H1 (cell line): Measurements from ENCODE around the gene AFAP1L1. TPM values are rescaled to one million over a fixed set of nuclear protein-coding genes. Genes with fewer than 3 reads are reported as not detected.

Experiments used
- CTCF ChIA-PET: fragments of 300-600 bp; sonication (Branson Sonifier 250); formaldehyde crosslinking; loops from one replicate; lab custom pipeline; 2021; ENCODE audit not compliant: partially characterized antibody; lab: Charles Lee
- POLR2A ChIA-PET: fragments of 300-600 bp; sonication (Branson Sonifier 250); formaldehyde crosslinking; loops from one replicate; lab custom pipeline; 2021; ENCODE audit warnings: inconsistent platforms; ENCODE audit not compliant: partially characterized antibody; lab: Charles Lee
- DNase-seq, 2 experiments: peaks; one replicate each; pipeline versions ENCODE4 v3.0.0 to v3.0.0-alpha.2; 2010 to 2022; ENCODE audit warnings: low spot score in 2 of 2, low read depth in 1 of 2, mixed read lengths in 1 of 2
- FAIRE-seq: peaks from 2 replicates; lab custom pipeline; 2011; peaks lifted over from hg19 to GRCh38; lab: Jason Lieb, UNC
- H2AFZ ChIP-seq: 2 replicates; pipeline ENCODE4 v1.8.1; 2012; ENCODE audit warnings: low read length, inconsistent platforms
- H2AK5ac ChIP-seq: 2 replicates; pipeline ENCODE4 v1.6.1; 2013; ENCODE audit warnings: low read depth, low read length
- H2BK120ac ChIP-seq: replicated peaks from 2 replicates; pipeline ENCODE3; 2013; ENCODE audit warnings: low read depth, low read length, inconsistent platforms
- H2BK12ac ChIP-seq: 2 replicates; pipeline ENCODE4 v1.6.1; 2013; ENCODE audit warnings: low read depth, low read length
- H2BK15ac ChIP-seq: 2 replicates; pipeline ENCODE4 v1.6.1; 2013; ENCODE audit warnings: low read length
- H2BK20ac ChIP-seq: 2 replicates; pipeline ENCODE4 v1.6.1; 2013; ENCODE audit warnings: low read length
- H2BK5ac ChIP-seq: 2 replicates; pipeline ENCODE4 v1.6.1; 2013; ENCODE audit warnings: low read depth, low read length
- H3K14ac ChIP-seq: 2 replicates; pipeline ENCODE4 v1.6.1; 2013; ENCODE audit warnings: inconsistent platforms; ENCODE audit not compliant: insufficient read length
- H3K18ac ChIP-seq: 2 replicates; pipeline ENCODE4 v1.6.1; 2013; ENCODE audit warnings: low read length; ENCODE audit errors: extremely low read depth
- H3K23ac ChIP-seq: 2 replicates; pipeline ENCODE4 v1.6.1; 2013; ENCODE audit warnings: inconsistent platforms; ENCODE audit not compliant: insufficient read length
- H3K23me2 ChIP-seq: 2 replicates; pipeline ENCODE4 v1.6.1; 2013; ENCODE audit warnings: low read depth, low read length
- H3K27ac ChIP-seq: 2 replicates; pipeline ENCODE4 v1.6.1; 2011; ENCODE audit warnings: low read depth, low read length, inconsistent platforms
- H3K27me3 ChIP-seq, 4 experiments: replicated peaks in 1 of 4; 1 replicate in 1 of 4; 2 replicates in 3 of 4; pipeline versions ENCODE4 v1.6.1 to v1.8.1; 2011 to 2013; ENCODE audit warnings: low read length in 3 of 4, mild to moderate bottlenecking in 3 of 4, inconsistent platforms in 2 of 4, mixed read lengths in 2 of 4, moderate library complexity in 1 of 4; ENCODE audit not compliant: control insufficient read depth in 3 of 4, insufficient read depth in 3 of 4; ENCODE audit errors: extremely low read depth in 1 of 4
- H3K36me3 ChIP-seq, 4 experiments: 2 replicates each; pipeline versions ENCODE4 v1.6.1 to v1.8.1; 2011 to 2013; ENCODE audit warnings: mild to moderate bottlenecking in 4 of 4, low read length in 3 of 4, moderate library complexity in 2 of 4, control low read depth in 1 of 4, inconsistent platforms in 1 of 4; ENCODE audit not compliant: insufficient read depth in 4 of 4, control insufficient read depth in 2 of 4
- H3K4ac ChIP-seq: replicated peaks from 2 replicates; pipeline ENCODE3; 2013; ENCODE audit warnings: low read length, low read depth, mixed read lengths, inconsistent platforms; ENCODE audit not compliant: insufficient read length
- H3K4me1 ChIP-seq, 4 experiments: replicated peaks in 1 of 4; 1 replicate in 1 of 4; 2 replicates in 3 of 4; pipeline versions ENCODE4 v1.6.1 to v1.8.1; 2011 to 2013; ENCODE audit warnings: low read length in 3 of 4, inconsistent platforms in 2 of 4, mixed read lengths in 1 of 4; ENCODE audit not compliant: insufficient read depth in 4 of 4, control insufficient read depth in 3 of 4
- H3K4me2 ChIP-seq, 2 experiments: 2 replicates each; pipeline versions ENCODE4 v1.6.1 to v1.8.1; 2011 to 2013; ENCODE audit warnings: low read depth in 2 of 2, low read length in 2 of 2, control low read depth in 1 of 2, inconsistent platforms in 1 of 2, mild to moderate bottlenecking in 1 of 2; ENCODE audit not compliant: insufficient read depth in 1 of 2
- H3K4me3 ChIP-seq, 4 experiments: fragments of 200-600, 300-600 bp in 1 of 4; sonication (generic), shearing (Covaris generic), sonication (Bioruptor Twin) in 1 of 4; 2 replicates each; pipeline versions ENCODE4 v1.5.1 to v1.8.1; 2011 to 2016; ENCODE audit warnings: low read length in 4 of 4, low read depth in 3 of 4, control low read depth in 2 of 4, inconsistent platforms in 2 of 4, mild to moderate bottlenecking in 2 of 4, mixed read lengths in 1 of 4, moderate library complexity in 1 of 4; ENCODE audit not compliant: insufficient read depth in 2 of 4; ENCODE audit errors: extremely low read depth in 1 of 4
- H3K56ac ChIP-seq: replicated peaks from 2 replicates; pipeline ENCODE3; 2013; ENCODE audit warnings: low read depth, mild to moderate bottlenecking, mixed read lengths, low read length, inconsistent platforms; ENCODE audit not compliant: insufficient read length
- H3K79me1 ChIP-seq: 2 replicates; pipeline ENCODE4 v1.6.1; 2013; ENCODE audit warnings: low read depth, low read length, control low read depth
- H3K79me2 ChIP-seq, 2 experiments: 2 replicates each; pipeline versions ENCODE4 v1.6.1 to v1.8.1; 2012 to 2013; ENCODE audit warnings: low read length in 2 of 2, mild to moderate bottlenecking in 2 of 2, inconsistent platforms in 1 of 2; ENCODE audit not compliant: insufficient read depth in 2 of 2, control insufficient read depth in 1 of 2
- H3K9ac ChIP-seq, 4 experiments: replicated peaks in 1 of 4; 1 replicate in 1 of 4; 2 replicates in 3 of 4; pipeline versions ENCODE4 v1.6.1 to v1.8.1; 2011 to 2013; ENCODE audit warnings: low read depth in 3 of 4, low read length in 3 of 4, control low read depth in 2 of 4, mild to moderate bottlenecking in 2 of 4, moderate library complexity in 2 of 4, inconsistent platforms in 1 of 4; ENCODE audit errors: extremely low read depth in 1 of 4
- H3K9me3 ChIP-seq, 2 experiments: 2 replicates each; pipeline versions ENCODE4 v1.6.1 to v1.8.1; 2012 to 2013; ENCODE audit warnings: mild to moderate bottlenecking in 2 of 2, moderate library complexity in 2 of 2, control low read depth in 1 of 2, inconsistent platforms in 1 of 2, low read depth in 1 of 2, low read length in 1 of 2, mixed read lengths in 1 of 2; ENCODE audit not compliant: insufficient read depth in 2 of 2
- H4K20me1 ChIP-seq, 2 experiments: replicated peaks in 1 of 2; 2 replicates each; pipeline versions ENCODE3 to v1.8.1; 2011 to 2013; ENCODE audit warnings: inconsistent platforms in 2 of 2, low read length in 2 of 2, mild to moderate bottlenecking in 1 of 2; ENCODE audit not compliant: insufficient read depth in 2 of 2, control insufficient read depth in 1 of 2
- H4K5ac ChIP-seq: 2 replicates; pipeline ENCODE4 v1.6.1; 2013; ENCODE audit warnings: low read length, low read depth, mixed read lengths, inconsistent platforms; ENCODE audit not compliant: insufficient read length
- H4K8ac ChIP-seq: 2 replicates; pipeline ENCODE4 v1.8.0; 2013; ENCODE audit warnings: mild to moderate bottlenecking, moderate library complexity, low read length, inconsistent platforms; ENCODE audit not compliant: insufficient read depth; ENCODE audit errors: extremely low read depth
- H4K91ac ChIP-seq: replicated peaks from 2 replicates; pipeline ENCODE3; 2013; ENCODE audit warnings: low read length, mixed read lengths, inconsistent platforms; ENCODE audit not compliant: insufficient read length
- BACH1 ChIP-seq: IDR thresholded peaks from 2 replicates; pipeline ENCODE4 v1.6.1; 2012; ENCODE audit warnings: low read length, improper control_type of control experiment
- CEBPB ChIP-seq: IDR thresholded peaks from 2 replicates; pipeline ENCODE4 v1.6.1; 2012; ENCODE audit warnings: low read depth, low read length
- GABPA ChIP-seq: IDR thresholded peaks from 2 replicates; pipeline ENCODE4 v1.6.1; 2011; ENCODE audit warnings: mild to moderate bottlenecking, low read length, moderate library complexity, borderline replicate concordance; ENCODE audit not compliant: insufficient read depth
- GTF2F1 ChIP-seq: IDR thresholded peaks from 2 replicates; pipeline ENCODE4 v1.6.1; 2012; ENCODE audit warnings: low read depth, low read length, improper control_type of control experiment, borderline replicate concordance
- HDAC2 ChIP-seq, 2 experiments: fragments of 300-600 bp in 1 of 2; sonication (generic) in 1 of 2; IDR thresholded peaks; 2 replicates each; pipeline ENCODE4 v1.6.1; 2011 to 2012; ENCODE audit warnings: low read depth in 2 of 2, low read length in 2 of 2, mild to moderate bottlenecking in 2 of 2, moderate library complexity in 2 of 2, borderline replicate concordance in 1 of 2, inconsistent platforms in 1 of 2
- HDAC6 ChIP-seq: IDR thresholded peaks from one replicate; pipeline ENCODE4 v1.7.1; 2012; ENCODE audit warnings: low read depth, mild to moderate bottlenecking, inconsistent platforms, low read length, moderate library complexity
- JUN ChIP-seq: IDR thresholded peaks from 2 replicates; pipeline ENCODE4 v1.6.1; 2011; ENCODE audit warnings: low read depth, mild to moderate bottlenecking, improper control_type of control experiment, low read length
- MAX ChIP-seq: IDR thresholded peaks from 2 replicates; pipeline ENCODE4 v1.6.1; 2012; ENCODE audit warnings: inconsistent platforms
- POLR2AphosphoS5 ChIP-seq: IDR thresholded peaks from 2 replicates; pipeline ENCODE4 v1.6.1; 2011; ENCODE audit warnings: low read depth, low read length
- RNF2 ChIP-seq: fragments of 200-900, 300-1000 bp; sonication (generic); IDR thresholded peaks from 2 replicates; pipeline ENCODE4 v1.7.1; 2016; ENCODE audit warnings: borderline replicate concordance, low read depth, mild to moderate bottlenecking, antibody characterized with exemption, low read length; ENCODE audit not compliant: poor library complexity, severe bottlenecking; ENCODE audit errors: missing control alignments
- SP2 ChIP-seq: IDR thresholded peaks from 2 replicates; pipeline ENCODE4 v1.6.1; 2012; ENCODE audit warnings: mild to moderate bottlenecking, low read length, inconsistent platforms
- TCF12 ChIP-seq: IDR thresholded peaks from 2 replicates; pipeline ENCODE4 v1.6.1; 2011; ENCODE audit warnings: low read depth, mild to moderate bottlenecking, low read length
- WGBS, 2 experiments: shearing (Covaris generic) in 1 of 2; methylation state at CpG; one replicate each; pipeline versions ENCODE4 v1.1.6 to v1.1.7; 2013 to 2015; ENCODE audit warnings: low lambda C conversion rate in 2 of 2, mixed read lengths in 2 of 2, inconsistent platforms in 1 of 2, low coverage in 1 of 2, missing lambda C conversion rate in 1 of 2; ENCODE audit not compliant: insufficient replicate concordance in 2 of 2, insufficient coverage in 1 of 2, insufficient read length in 1 of 2; ENCODE audit errors: extremely low coverage in 1 of 2, missing lambda C conversion rate in 1 of 2; 5-methylcytosine and 5-hydroxymethylcytosine counted together
- polyA plus RNA-seq, 7 experiments: library from polyadenylated mRNA; depleted of rRNA in 3 of 7; stranded (reverse) in 5 of 7; unstranded in 2 of 7; fragments of >200 nt in 5 of 7; fragments of 200-250 nt in 2 of 7; gene quantifications; 1 replicate in 5 of 7; 2 replicates in 1 of 7; 4 replicates in 1 of 7; pipeline versions ENCODE4 v1.2.1 to v1.2.3, GENCODE V29; 2011 to 2013; ENCODE audit warnings: missing spikeins in 2 of 7, mixed read lengths in 2 of 7
- total RNA-seq: library from RNA; stranded (reverse); fragmentation: NEBNext Ultra II Directional; extraction: Animal tissue kit (Norgen Biotek cat#: 25700); gene quantifications from 2 replicates; pipeline ENCODE4 v1.2.1, GENCODE V29; 2021

The AFAP1L1 gene
- total and polyA plus RNA-seq, 2 of the 8 experiments (the other 6 are each of a cell fraction or from before 2014, with no cell fraction given) = 0.79 to 4.7 TPM

DNA sequence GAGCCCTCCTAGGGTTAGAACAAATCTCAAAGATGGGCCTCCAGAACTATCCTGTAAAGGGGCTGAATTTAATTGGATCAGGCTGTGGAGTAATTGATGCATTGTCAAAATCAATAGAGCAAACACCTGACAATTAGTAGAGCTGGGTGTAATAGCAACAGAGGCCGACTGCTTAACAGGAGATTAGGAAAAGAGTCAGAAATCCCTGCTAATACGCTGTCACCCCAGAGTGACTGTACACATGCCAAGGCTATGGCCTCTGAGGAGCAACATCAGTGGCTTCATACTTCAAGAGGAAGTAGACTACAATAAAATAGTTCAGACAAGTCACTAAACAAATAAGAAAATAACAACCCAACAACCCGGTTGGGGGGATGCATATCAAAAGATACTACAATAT, 55.0 kb downstream of the AFAP1L1 start:
- H2BK12ac ChIP-seq = no peak overlapping the region
- no peak overlapping the region for H3K14ac ChIP-seq
- H3K23ac ChIP-seq = no peak overlapping the region
- no peak overlapping the region for H3K18ac ChIP-seq
- H3K4ac ChIP-seq = no peak overlapping the region
- H4K8ac ChIP-seq = no peak overlapping the region
- H2BK20ac ChIP-seq = no peak overlapping the region
- H3K27me3 ChIP-seq = no peaks in the 10 kb centered on the region
- H3K23me2 ChIP-seq = no peaks in the 10 kb centered on the region
- H2AK5ac ChIP-seq = no peak overlapping the region
- POLR2A ChIA-PET = interaction anchor here (1.2 kb wide), 1 partner anchor 19 kb away, joined by 6 read pairs; the partner anchor contains the start of gene GRPEL2
- no peaks in the 10 kb centered on the region for H3K9me3 ChIP-seq
- H3K9ac ChIP-seq = no peak overlapping the region
- H2AFZ ChIP-seq = no peak overlapping the region
- no peak overlapping the region for H2BK5ac ChIP-seq
- H4K91ac ChIP-seq = no peak overlapping the region
- H3K79me1 ChIP-seq = no peaks in the 10 kb centered on the region
- no peak overlapping the region for H3K4me2 ChIP-seq
- no peaks in the 10 kb centered on the region for H3K36me3 ChIP-seq
- CTCF ChIA-PET = interaction anchor here (1.3 to 3.2 kb wide), 4 partner anchors 9 to 113 kb away, joined by 3 to 18 read pairs (median 8); no protein-coding TSS in a partner anchor
- H3K79me2 ChIP-seq = no peaks in the 10 kb centered on the region
- no peaks in the 10 kb centered on the region for H4K20me1 ChIP-seq
- FAIRE-seq (no peak), DNase-seq (no peak)
- H4K5ac ChIP-seq = no peak overlapping the region
- peaks cover 0 to 4% (median 0%) of the 10 kb centered on the region in 4 experiments; a peak in 1 of 7 replicates for H3K4me1 ChIP-seq
- no peak overlapping the region for H2BK15ac ChIP-seq
- no peak overlapping the region for H3K56ac ChIP-seq
- H3K27ac ChIP-seq = no peak overlapping the region
- no peak overlapping the region for H2BK120ac ChIP-seq
- WGBS, 2 experiments = 86% methylated on average over 3 of the region's 3 CpGs; no CpG with 5 or more reads in 1 of the 2 experiments
- no peak overlapping the region for H3K4me3 ChIP-seq
- TF ChIP-seq CEBPB (no peak), POLR2AphosphoS5 (no peak), HDAC2 (IDR thresholded peaks at IDR 0.05; ENCODE audit: borderline replicate concordance in 1 of 2, low read depth in 2 of 2, low read length in 2 of 2) (no peak), BACH1 (no peak), RNF2 (no peak), TCF12 (no peak), MAX (no peak), SP2 (no peak), JUN (no peak), GTF2F1 (no peak), GABPA (no peak), HDAC6 (no peak)
